Medulla oblongata (tissue), 1 donor: ENCODE data around the gene C2orf42.
"Not testable (repeated sequence)": the region's sequence is repeated elsewhere in the genome, so short reads cannot be mapped to it uniquely, and the experiment has no call there.

Source experiments
- DNase-seq: peaks from one replicate; pipeline ENCODE4 v3.0.0-alpha.2; 2015; ENCODE audit errors: extremely low spot score

The C2orf42 gene

GRCh38 chr2:70104231-70105111, 86.3 kb downstream of the C2orf42 start:
- peak; percentile 74 for DNase-seq

GRCh38 chr2:70103531-70104061, 87.2 kb downstream of the C2orf42 start:
- peak; percentile 5 for DNase-seq

DNA sequence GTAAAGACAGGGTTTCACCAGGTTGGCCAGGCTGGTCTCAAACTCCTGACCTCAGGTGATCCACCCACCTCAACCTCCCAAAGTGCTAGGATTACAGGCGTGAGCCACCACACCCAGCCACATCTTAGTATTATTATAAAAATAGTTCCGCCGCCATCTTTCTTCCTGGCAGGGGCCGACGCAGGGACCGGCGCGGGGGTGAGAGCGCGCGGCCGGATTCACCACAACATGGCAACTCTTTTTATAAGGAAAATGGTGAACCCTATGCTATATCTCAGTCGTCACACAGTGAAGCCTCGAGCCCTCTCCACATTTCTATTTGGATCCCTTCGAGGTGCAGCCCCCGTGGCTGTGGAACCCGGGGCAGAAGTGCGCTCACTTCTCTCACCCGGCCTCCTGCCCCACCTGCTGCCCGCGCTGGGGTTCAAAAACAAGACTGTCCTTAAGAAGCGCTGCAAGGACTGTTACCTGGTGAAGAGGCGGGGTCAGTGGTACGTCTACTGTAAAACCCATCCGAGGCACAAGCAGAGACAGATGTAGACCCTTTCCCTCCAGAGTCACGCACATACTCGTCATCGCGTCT, 88.4 kb downstream of the C2orf42 start:
- not testable (repeated sequence) for DNase-seq

GRCh38 chr2:70101686-70102085, 89.1 kb downstream of the C2orf42 start:
- not testable (repeated sequence) for DNase-seq

DNA sequence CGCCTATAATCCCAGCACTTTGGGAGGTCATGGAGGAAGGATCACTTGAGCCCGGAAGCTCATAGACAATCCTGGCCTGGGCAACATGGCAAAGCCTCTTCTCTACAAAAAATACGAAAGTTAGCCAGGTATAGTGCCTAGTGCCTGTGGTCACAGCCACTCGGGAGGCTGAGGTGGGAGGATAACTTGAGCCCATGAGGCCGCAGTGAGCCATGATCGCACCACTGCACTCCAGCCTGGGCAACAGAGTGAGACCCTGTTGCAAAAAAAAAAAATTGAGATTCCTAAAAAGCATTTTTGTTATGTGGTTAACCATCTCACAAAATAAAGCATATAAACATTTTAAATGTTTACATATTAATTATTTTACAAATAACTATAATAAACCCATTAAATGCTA, 89.6 kb downstream of the C2orf42 start:
- DNase-seq = no peak
